ENCODE results near the gene KDM6A.
A peak's percentile ranks its signal among the peaks of the same experiment; 100 is the strongest.
"Not testable (repeated sequence)": the region's sequence is repeated elsewhere in the genome, so short reads cannot be mapped to it uniquely, and the experiment has no call there.

Gene KDM6A

DNA sequence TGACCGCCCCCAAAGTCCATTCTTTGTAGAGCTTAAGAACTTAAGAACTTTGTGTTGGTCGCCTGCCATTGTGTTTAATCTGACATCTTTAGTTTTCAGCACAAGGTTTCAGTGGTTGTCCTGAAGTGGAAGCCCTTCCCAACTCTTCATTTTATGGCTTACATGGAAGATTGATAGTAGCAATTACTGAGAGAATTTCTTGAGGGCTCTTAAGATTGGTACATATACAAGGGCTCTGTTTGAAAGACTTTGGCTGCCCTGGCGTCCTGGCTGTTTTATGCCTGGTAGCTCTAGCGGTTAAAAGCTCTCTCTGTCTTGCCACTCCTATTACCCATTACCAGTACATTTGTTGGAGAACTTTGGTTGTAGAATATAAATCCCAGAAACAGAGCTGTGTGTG is 75.0 kb downstream of the KDM6A start:
- peak overlapping the region; percentile 62 for H3K4ac ChIP-seq (ENCODE audit: low read depth, low read length)
- H2BK5ac ChIP-seq (ENCODE audit: low read depth, low read length, poor library complexity), result no peak overlapping the region
- H3K9me3 ChIP-seq (ENCODE audit: insufficient read depth, low read depth, low read length), result no peaks in the 10 kb centered on the region
- no peaks in the 10 kb centered on the region for H3K79me1 ChIP-seq (ENCODE audit: low read length)
- no peak for DNase-seq
- no peaks in the 10 kb centered on the region for H3K27me3 ChIP-seq (ENCODE audit: insufficient read depth, low read length)
- peaks cover 5% of the 10 kb centered on the region for H3K79me2 ChIP-seq (ENCODE audit: control insufficient read depth, insufficient read depth, low read length, poor library complexity)
- H2AFZ ChIP-seq (ENCODE audit: insufficient read depth, low read length, poor library complexity), result no peak overlapping the region
- H3K14ac ChIP-seq (ENCODE audit: low read length), result no peak overlapping the region
- H2BK12ac ChIP-seq (ENCODE audit: low read length), result no peak overlapping the region
- no peak overlapping the region for H4K12ac ChIP-seq (ENCODE audit: low read depth, low read length)
- H3K4me1 ChIP-seq (ENCODE audit: control insufficient read depth in 1 of 2, insufficient read depth in 2 of 2, low read length in 2 of 2), result no peaks in the 10 kb centered on the region
- H3K36me3 ChIP-seq (ENCODE audit: control insufficient read depth in 1 of 2, insufficient read depth in 2 of 2, low read length in 2 of 2), result peaks cover 0 to 3% of the 10 kb centered on the region in 2 experiments
- H3K9ac ChIP-seq (ENCODE audit: low read length), result no peak overlapping the region
- no peak overlapping the region for H3K4me3 ChIP-seq (ENCODE audit: low read depth, low read length)
- no CpG with 5 or more reads among the region's 4 CpGs for WGBS (ENCODE audit: extremely low coverage, insufficient coverage, insufficient read length)
- no peak overlapping the region for H3K27ac ChIP-seq (ENCODE audit: low read depth, low read length)
- no peak overlapping the region for H2AK5ac ChIP-seq (ENCODE audit: low read length)
- no peak overlapping the region for H4K91ac ChIP-seq (ENCODE audit: low read depth, low read length)
- H3K18ac ChIP-seq (ENCODE audit: low read length), result no peak overlapping the region
- H3K4me2 ChIP-seq (ENCODE audit: low read length), result no peak overlapping the region
- no peak overlapping the region for H2BK120ac ChIP-seq (ENCODE audit: insufficient read depth, low read length, poor library complexity)
- H3K23ac ChIP-seq (ENCODE audit: low read length), result no peak overlapping the region
- no peak overlapping the region for H4K8ac ChIP-seq (ENCODE audit: low read depth, low read length)

DNA sequence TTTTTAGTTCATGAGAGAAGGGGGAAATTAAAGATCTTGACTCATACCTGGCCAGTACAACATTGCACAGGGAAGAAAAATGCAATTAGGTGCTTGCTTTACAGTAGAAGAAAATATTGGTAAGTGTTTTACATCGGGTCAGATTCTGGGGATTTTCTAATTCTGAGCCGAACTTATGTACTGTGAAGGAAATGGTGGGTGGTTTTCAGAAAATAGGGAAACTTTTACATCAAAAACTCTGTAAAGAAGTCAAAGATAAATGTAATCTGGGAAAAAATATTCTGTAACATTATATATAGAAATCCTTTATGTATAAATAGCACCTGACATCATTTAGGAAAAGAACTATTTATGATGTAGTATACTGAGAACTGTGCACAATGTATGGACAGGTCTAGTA is 75.4 kb downstream of the KDM6A start:
- no peak overlapping the region for H4K91ac ChIP-seq (ENCODE audit: low read depth, low read length)
- H3K4me3 ChIP-seq (ENCODE audit: low read depth, low read length), result no peak overlapping the region
- no peak overlapping the region for H4K8ac ChIP-seq (ENCODE audit: low read depth, low read length)
- no peak overlapping the region for H2AFZ ChIP-seq (ENCODE audit: insufficient read depth, low read length, poor library complexity)
- H3K36me3 ChIP-seq (ENCODE audit: control insufficient read depth in 1 of 2, insufficient read depth in 2 of 2, low read length in 2 of 2), result peaks cover 0 to 3% of the 10 kb centered on the region in 2 experiments
- no peak overlapping the region for H3K18ac ChIP-seq (ENCODE audit: low read length)
- no peak overlapping the region for H2AK5ac ChIP-seq (ENCODE audit: low read length)
- no peak overlapping the region for H4K12ac ChIP-seq (ENCODE audit: low read depth, low read length)
- no peak overlapping the region for H3K4me2 ChIP-seq (ENCODE audit: low read length)
- H2BK5ac ChIP-seq (ENCODE audit: low read depth, low read length, poor library complexity), result no peak overlapping the region
- no peak overlapping the region for H2BK12ac ChIP-seq (ENCODE audit: low read length)
- H3K4me1 ChIP-seq (ENCODE audit: control insufficient read depth in 1 of 2, insufficient read depth in 2 of 2, low read length in 2 of 2), result no peaks in the 10 kb centered on the region
- DNase-seq, result no peak
- H3K27me3 ChIP-seq (ENCODE audit: insufficient read depth, low read length), result no peaks in the 10 kb centered on the region
- H3K79me1 ChIP-seq (ENCODE audit: low read length), result no peaks in the 10 kb centered on the region
- no peak overlapping the region for H3K4ac ChIP-seq (ENCODE audit: low read depth, low read length)
- WGBS (ENCODE audit: extremely low coverage, insufficient coverage, insufficient read length), result no CpG with 5 or more reads among the region's 2 CpGs
- H3K23ac ChIP-seq (ENCODE audit: low read length), result no peak overlapping the region
- H3K79me2 ChIP-seq (ENCODE audit: control insufficient read depth, insufficient read depth, low read length, poor library complexity), result peaks cover 7% of the 10 kb centered on the region
- H2BK120ac ChIP-seq (ENCODE audit: insufficient read depth, low read length, poor library complexity), result no peak overlapping the region
- no peaks in the 10 kb centered on the region for H3K9me3 ChIP-seq (ENCODE audit: insufficient read depth, low read depth, low read length)
- no peak overlapping the region for H3K9ac ChIP-seq (ENCODE audit: low read length)
- no peak overlapping the region for H3K14ac ChIP-seq (ENCODE audit: low read length)
- no peak overlapping the region for H3K27ac ChIP-seq (ENCODE audit: low read depth, low read length)

DNA sequence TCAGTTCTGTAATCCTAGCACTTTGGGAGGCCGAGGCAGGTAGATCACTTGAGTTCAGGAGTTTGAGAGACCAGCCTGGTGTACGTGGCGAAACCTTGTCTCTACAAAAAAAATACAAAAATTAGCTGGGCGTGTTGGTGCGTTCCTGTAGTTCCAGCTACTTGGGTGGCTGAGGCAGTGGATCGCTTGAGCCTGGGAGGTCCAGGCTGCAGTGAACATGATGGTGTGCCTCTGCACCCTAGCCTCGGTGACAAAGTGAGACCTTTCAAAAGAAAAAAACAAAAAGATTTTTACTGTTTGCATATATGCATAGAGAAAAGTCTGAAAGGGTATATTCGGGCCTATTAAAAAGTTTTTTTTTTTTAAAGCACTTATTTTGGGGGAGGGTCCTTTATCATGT is 76.1 kb downstream of the KDM6A start:
- peaks cover 0 to 3% of the 10 kb centered on the region in 2 experiments for H3K36me3 ChIP-seq (ENCODE audit: control insufficient read depth in 1 of 2, insufficient read depth in 2 of 2, low read length in 2 of 2)
- H3K4me3 ChIP-seq (ENCODE audit: low read depth, low read length), result no peak overlapping the region
- peaks cover 7% of the 10 kb centered on the region for H3K79me2 ChIP-seq (ENCODE audit: control insufficient read depth, insufficient read depth, low read length, poor library complexity)
- no peak overlapping the region for H4K8ac ChIP-seq (ENCODE audit: low read depth, low read length)
- WGBS (ENCODE audit: extremely low coverage, insufficient coverage, insufficient read length), result no CpG with 5 or more reads among the region's 8 CpGs
- H3K18ac ChIP-seq (ENCODE audit: low read length), result no peak overlapping the region
- no peaks in the 10 kb centered on the region for H3K9me3 ChIP-seq (ENCODE audit: insufficient read depth, low read depth, low read length)
- H3K23ac ChIP-seq (ENCODE audit: low read length), result no peak overlapping the region
- no peak overlapping the region for H2BK120ac ChIP-seq (ENCODE audit: insufficient read depth, low read length, poor library complexity)
- no peak overlapping the region for H3K4me2 ChIP-seq (ENCODE audit: low read length)
- no peak overlapping the region for H4K12ac ChIP-seq (ENCODE audit: low read depth, low read length)
- no peak overlapping the region for H3K9ac ChIP-seq (ENCODE audit: low read length)
- no peak overlapping the region for H4K91ac ChIP-seq (ENCODE audit: low read depth, low read length)
- H2AFZ ChIP-seq (ENCODE audit: insufficient read depth, low read length, poor library complexity), result no peak overlapping the region
- no peaks in the 10 kb centered on the region for H3K79me1 ChIP-seq (ENCODE audit: low read length)
- peak in 1 of 2 donors; percentile 28 for DNase-seq
- H3K4ac ChIP-seq (ENCODE audit: low read depth, low read length), result peak overlapping the region; percentile 86
- H2BK12ac ChIP-seq (ENCODE audit: low read length), result no peak overlapping the region
- H2AK5ac ChIP-seq (ENCODE audit: low read length), result no peak overlapping the region
- H3K4me1 ChIP-seq (ENCODE audit: control insufficient read depth in 1 of 2, insufficient read depth in 2 of 2, low read length in 2 of 2), result no peaks in the 10 kb centered on the region
- no peak overlapping the region for H2BK5ac ChIP-seq (ENCODE audit: low read depth, low read length, poor library complexity)
- no peak overlapping the region for H3K27ac ChIP-seq (ENCODE audit: low read depth, low read length)
- no peak overlapping the region for H3K14ac ChIP-seq (ENCODE audit: low read length)
- no peaks in the 10 kb centered on the region for H3K27me3 ChIP-seq (ENCODE audit: insufficient read depth, low read length)

DNA sequence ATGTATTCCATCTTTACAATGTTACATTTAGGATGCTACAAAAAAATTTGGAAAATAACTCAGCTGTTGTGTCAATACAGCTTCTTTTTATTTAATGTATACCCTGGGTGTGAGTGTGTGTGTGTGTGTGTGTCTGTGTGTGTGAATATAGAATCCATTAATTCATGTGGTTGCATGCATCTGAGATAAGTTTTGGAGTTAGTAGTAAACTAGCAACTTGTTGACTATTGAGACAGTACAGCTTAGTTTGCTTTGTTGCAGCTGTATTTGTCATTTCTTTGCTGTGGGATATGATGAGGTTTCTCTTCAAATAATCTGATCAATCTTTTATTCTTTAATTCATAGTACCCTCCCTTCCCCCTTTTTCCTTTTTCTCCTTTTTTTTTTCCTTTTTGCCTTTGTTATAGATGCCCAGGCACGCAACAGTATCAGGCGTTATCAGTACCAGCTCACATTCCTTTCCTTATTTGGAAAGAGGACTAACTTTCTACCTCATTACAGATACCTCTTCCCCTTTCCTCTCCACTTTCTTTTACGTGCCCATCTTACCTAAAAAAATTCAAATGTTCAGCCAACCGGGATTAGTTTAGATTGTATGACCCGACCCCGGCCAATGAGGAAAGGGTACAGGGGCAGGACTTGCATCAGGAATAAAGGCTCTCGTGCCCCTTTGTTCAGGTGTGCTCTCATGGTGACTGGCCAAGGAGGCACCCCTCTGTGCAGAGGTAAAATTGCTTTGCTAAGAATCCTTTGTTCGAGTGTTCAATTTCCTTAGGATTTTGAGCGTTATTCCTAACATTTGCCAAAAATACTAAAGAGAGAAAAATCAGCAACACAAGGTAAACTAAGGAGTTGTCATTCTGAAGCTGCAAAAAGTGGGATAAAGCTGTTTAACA is 77.7 kb downstream of the KDM6A start:
- not testable (repeated sequence) for H3K27me3 ChIP-seq (ENCODE audit: insufficient read depth, low read length); H3K4me2 ChIP-seq (ENCODE audit: low read length); H2BK5ac ChIP-seq (ENCODE audit: low read depth, low read length, poor library complexity); H3K4ac ChIP-seq (ENCODE audit: low read depth, low read length); H4K8ac ChIP-seq (ENCODE audit: low read depth, low read length); H4K12ac ChIP-seq (ENCODE audit: low read depth, low read length); H3K23ac ChIP-seq (ENCODE audit: low read length); H2BK12ac ChIP-seq (ENCODE audit: low read length); H2AK5ac ChIP-seq (ENCODE audit: low read length); H3K79me1 ChIP-seq (ENCODE audit: low read length); H3K9me3 ChIP-seq (ENCODE audit: insufficient read depth, low read depth, low read length); H4K91ac ChIP-seq (ENCODE audit: low read depth, low read length); H3K36me3 ChIP-seq (ENCODE audit: control insufficient read depth in 1 of 2, insufficient read depth in 2 of 2, low read length in 2 of 2); H3K14ac ChIP-seq (ENCODE audit: low read length); H3K4me1 ChIP-seq (ENCODE audit: control insufficient read depth in 1 of 2, insufficient read depth in 2 of 2, low read length in 2 of 2); H3K18ac ChIP-seq (ENCODE audit: low read length); H2BK120ac ChIP-seq (ENCODE audit: insufficient read depth, low read length, poor library complexity); H3K9ac ChIP-seq (ENCODE audit: low read length); H2AFZ ChIP-seq (ENCODE audit: insufficient read depth, low read length, poor library complexity); H3K4me3 ChIP-seq (ENCODE audit: low read depth, low read length); H3K79me2 ChIP-seq (ENCODE audit: control insufficient read depth, insufficient read depth, low read length, poor library complexity)
- DNase-seq, result peak in 1 of 2 donors; percentile 16
- no CpG with 5 or more reads among the region's 9 CpGs for WGBS (ENCODE audit: extremely low coverage, insufficient coverage, insufficient read length)
- peak overlapping the region; percentile 40 for H3K27ac ChIP-seq (ENCODE audit: low read depth, low read length)

All from trophoblast cell (in vitro differentiated cells and primary cell).